Fibroblast of skin of left quadriceps (primary cell): ENCODE data around the gene SPON1.

ENCODE experiments used
- DNase-seq, 2 experiments: peaks; one replicate each; pipeline ENCODE4 v3.0.0-alpha.2; 2013; ENCODE audit warnings: low read depth in 2 of 2

SPON1 gene

GRCh38 chr11:13944016-13944415 is 18.5 kb upstream of the SPON1 start:
- no peak for DNase-seq

- DNase-seq: peak; percentile 15 to 26
These were observed 17.6 kb upstream of the SPON1 start for GRCh38 chr11:13944911-13945425.

GRCh38 chr11:13947379-13947778 is 15.1 kb upstream of the SPON1 start:
- DNase-seq: no peak

GRCh38 chr11:13949876-13950275 is 12.6 kb upstream of the SPON1 start:
- no peak for DNase-seq

- no peak for DNase-seq
These were observed 10.3 kb upstream of the SPON1 start for GRCh38 chr11:13952221-13952620.

- no peak for DNase-seq
These were observed 9.9 kb upstream of the SPON1 start for GRCh38 chr11:13952668-13953067.

GRCh38 chr11:13954591-13954990 is 7.9 kb upstream of the SPON1 start:
- no peak for DNase-seq

- peak; percentile 17 to 34 for DNase-seq
These were observed 6.5 kb upstream of the SPON1 start for GRCh38 chr11:13955971-13956421.

GRCh38 chr11:13956988-13957387 is 5.5 kb upstream of the SPON1 start:
- DNase-seq: no peak

- DNase-seq: no peak
These were observed 3.7 kb upstream of the SPON1 start for GRCh38 chr11:13958641-13959400.

GRCh38 chr11:13962198-13962561 is 343 bp upstream of the SPON1 start:
- DNase-seq: no peak

- DNase-seq: no peak
These were observed 836 bp downstream of the SPON1 start for GRCh38 chr11:13963169-13963948.

- no peak for DNase-seq
These were observed 1.6 kb downstream of the SPON1 start for GRCh38 chr11:13963949-13964770.

GRCh38 chr11:13964771-13965074 is 2.2 kb downstream of the SPON1 start:
- no peak for DNase-seq

- DNase-seq: no peak
These were observed 2.8 kb downstream of the SPON1 start for GRCh38 chr11:13965337-13965736.

GRCh38 chr11:13966013-13966412 is 3.5 kb downstream of the SPON1 start:
- no peak for DNase-seq

GRCh38 chr11:13966486-13966885 is 4.0 kb downstream of the SPON1 start:
- DNase-seq: no peak

GRCh38 chr11:13970986-13971385 is 8.5 kb downstream of the SPON1 start:
- DNase-seq: no peak

- DNase-seq: no peak
These were observed 9.8 kb downstream of the SPON1 start for GRCh38 chr11:13972043-13972910.

- DNase-seq: no peak
These were observed 10.4 kb downstream of the SPON1 start for GRCh38 chr11:13972944-13973343.

GRCh38 chr11:13974631-13975030 is 12.1 kb downstream of the SPON1 start:
- no peak for DNase-seq
